HPDE6-E6E7 (cell line): ENCODE measurements around the gene PRKCI.
"Not testable (repeated sequence)": the region's sequence is repeated elsewhere in the genome, so short reads cannot be mapped to it uniquely, and the experiment has no call there.

Source experiments
- DNase-seq: peaks from one replicate; pipeline ENCODE4 v3.0.0; 2011; ENCODE audit warnings: missing footprints; ENCODE audit errors: extremely low spot score

The PRKCI gene

GRCh38 chr3:170222647-170223541 is 670 bp downstream of the PRKCI start:
- DNase-seq, result peak; percentile 26

GRCh38 chr3:170225166-170225565 is 2.9 kb downstream of the PRKCI start:
- DNase-seq, result no peak

- no peak for DNase-seq
Observed at GRCh38 chr3:170226426-170226960, 4.3 kb downstream of the PRKCI start.

- no peak for DNase-seq
Observed at GRCh38 chr3:170228093-170228766, 6.0 kb downstream of the PRKCI start.

GRCh38 chr3:170232266-170232665 is 10.0 kb downstream of the PRKCI start:
- DNase-seq, result no peak

GRCh38 chr3:170233530-170233929 is 11.3 kb downstream of the PRKCI start:
- no peak for DNase-seq

- no peak for DNase-seq
Observed at GRCh38 chr3:170240142-170240541, 17.9 kb downstream of the PRKCI start.

GRCh38 chr3:170240671-170241070 is 18.4 kb downstream of the PRKCI start:
- no peak for DNase-seq

GRCh38 chr3:170244576-170244975 is 22.4 kb downstream of the PRKCI start:
- peak; percentile 36 for DNase-seq

GRCh38 chr3:170247875-170248274 is 25.7 kb downstream of the PRKCI start:
- DNase-seq, result no peak

- no peak for DNase-seq
Observed at GRCh38 chr3:170256597-170256996, 34.4 kb downstream of the PRKCI start.

GRCh38 chr3:170257145-170257544 is 34.9 kb downstream of the PRKCI start:
- no peak for DNase-seq

- no peak for DNase-seq
Observed at GRCh38 chr3:170258105-170258487, 35.9 kb downstream of the PRKCI start.

GRCh38 chr3:170259907-170260306 is 37.7 kb downstream of the PRKCI start:
- DNase-seq, result no peak

- DNase-seq, result no peak
Observed at GRCh38 chr3:170267793-170268192, 45.6 kb downstream of the PRKCI start.

GRCh38 chr3:170269673-170270254 is 47.5 kb downstream of the PRKCI start:
- not testable (repeated sequence) for DNase-seq

- DNase-seq, result no peak
Observed at GRCh38 chr3:170270282-170270881, 48.2 kb downstream of the PRKCI start.

- no peak for DNase-seq
Observed at GRCh38 chr3:170274641-170275040, 52.4 kb downstream of the PRKCI start.

GRCh38 chr3:170275832-170276231 is 53.6 kb downstream of the PRKCI start:
- DNase-seq, result no peak

- not testable (repeated sequence) for DNase-seq
Observed at GRCh38 chr3:170277311-170277710, 55.1 kb downstream of the PRKCI start.

- no peak for DNase-seq
Observed at GRCh38 chr3:170277833-170278580, 55.8 kb downstream of the PRKCI start.
